ENCODE data around the gene TCP10L.
"Not testable (repeated sequence)": the region's sequence is repeated elsewhere in the genome, so short reads cannot be mapped to it uniquely, and the experiment has no call there.

Gene TCP10L

DNA sequence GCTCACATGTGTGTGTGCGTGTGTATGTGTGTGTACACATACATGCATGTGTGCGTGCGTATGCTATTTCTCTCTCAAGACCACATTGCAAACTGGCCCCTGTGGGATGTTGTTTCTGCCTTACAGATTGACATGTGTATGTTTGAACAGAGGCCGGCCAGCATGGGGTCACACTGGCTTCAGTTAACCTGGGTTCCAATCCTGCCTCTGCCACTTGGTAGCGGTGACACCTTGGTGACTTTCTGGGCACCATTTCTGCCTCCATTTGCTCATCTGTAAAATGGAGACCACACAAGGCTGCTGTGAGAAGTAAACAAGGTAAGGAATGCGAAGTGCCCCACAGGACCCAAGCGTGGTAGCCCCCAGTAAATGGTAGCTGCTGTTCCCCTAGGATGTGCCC is 51.7 kb downstream of the TCP10L start:
- DNase-seq (ENCODE audit: low read depth), result no peak
- H3K36me3 ChIP-seq (ENCODE audit: control insufficient read depth, insufficient read depth, low read length, severe bottlenecking), result no peaks in the 10 kb centered on the region
- no peak overlapping the region for H3K9ac ChIP-seq (ENCODE audit: low read length)
- peaks cover 6% of the 10 kb centered on the region for H3K4me1 ChIP-seq (ENCODE audit: control insufficient read depth, insufficient read depth, low read length)
- H3K27me3 ChIP-seq (replicated peaks; ENCODE audit: control insufficient read depth, insufficient read depth, low read length), result no peaks in the 10 kb centered on the region
- H3K4me3 ChIP-seq (ENCODE audit: low read length), result no peak overlapping the region
- H3K9me3 ChIP-seq (ENCODE audit: control insufficient read depth, low read length), result no peaks in the 10 kb centered on the region

DNA sequence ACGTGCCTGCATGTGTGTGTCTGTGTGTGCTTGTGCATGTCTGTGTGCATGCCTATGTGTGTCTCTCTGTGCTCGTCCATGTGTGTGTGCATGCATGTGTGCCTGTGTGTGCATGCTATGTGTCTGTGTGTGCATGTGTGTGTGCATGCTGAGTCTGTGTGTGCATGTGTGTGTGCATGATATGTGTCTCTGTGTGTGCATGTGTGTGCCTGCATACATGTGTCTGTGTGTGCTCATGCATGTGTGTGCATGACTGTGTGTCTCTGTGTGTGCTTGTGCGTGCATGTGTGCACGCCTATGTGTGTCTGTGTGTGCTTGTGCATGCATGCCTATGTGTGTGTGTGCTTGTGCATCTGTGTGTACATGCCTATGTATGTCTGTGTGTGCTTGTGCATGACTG is 52.3 kb downstream of the TCP10L start:
- H3K36me3 ChIP-seq (ENCODE audit: control insufficient read depth, insufficient read depth, low read length, severe bottlenecking), result no peaks in the 10 kb centered on the region
- no peaks in the 10 kb centered on the region for H3K9me3 ChIP-seq (ENCODE audit: control insufficient read depth, low read length)
- DNase-seq (ENCODE audit: low read depth), result no peak
- H3K9ac ChIP-seq (ENCODE audit: low read length), result no peak overlapping the region
- no peaks in the 10 kb centered on the region for H3K27me3 ChIP-seq (replicated peaks; ENCODE audit: control insufficient read depth, insufficient read depth, low read length)
- peaks cover 6% of the 10 kb centered on the region for H3K4me1 ChIP-seq (ENCODE audit: control insufficient read depth, insufficient read depth, low read length)
- H3K4me3 ChIP-seq (ENCODE audit: low read length), result no peak overlapping the region

DNA sequence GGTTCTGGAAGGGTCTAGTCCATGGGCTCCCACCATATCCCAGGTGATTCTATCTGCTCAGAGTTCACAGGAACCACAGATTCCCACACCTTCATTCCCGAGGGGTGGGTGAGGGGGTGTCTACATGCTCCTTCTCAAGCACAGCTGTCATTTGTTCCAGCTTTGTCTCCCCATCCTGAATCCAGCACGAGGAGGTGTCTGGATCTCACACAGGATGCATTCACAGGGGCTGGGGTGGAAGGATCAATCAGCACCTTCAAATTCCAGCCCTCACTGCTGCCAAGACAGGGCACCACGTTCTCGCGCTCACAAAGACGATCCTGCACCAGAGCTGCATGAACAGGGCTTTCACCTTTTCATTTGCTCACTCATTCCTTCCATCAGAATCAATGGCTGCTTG is 52.7 kb downstream of the TCP10L start:
- H3K9ac ChIP-seq (ENCODE audit: low read length), result no peak overlapping the region
- no peak for DNase-seq (ENCODE audit: low read depth)
- H3K36me3 ChIP-seq (ENCODE audit: control insufficient read depth, insufficient read depth, low read length, severe bottlenecking), result no peaks in the 10 kb centered on the region
- no peak overlapping the region for H3K4me3 ChIP-seq (ENCODE audit: low read length)
- no peaks in the 10 kb centered on the region for H3K9me3 ChIP-seq (ENCODE audit: control insufficient read depth, low read length)
- no peaks in the 10 kb centered on the region for H3K27me3 ChIP-seq (replicated peaks; ENCODE audit: control insufficient read depth, insufficient read depth, low read length)
- H3K4me1 ChIP-seq (ENCODE audit: control insufficient read depth, insufficient read depth, low read length), result peaks cover 6% of the 10 kb centered on the region

DNA sequence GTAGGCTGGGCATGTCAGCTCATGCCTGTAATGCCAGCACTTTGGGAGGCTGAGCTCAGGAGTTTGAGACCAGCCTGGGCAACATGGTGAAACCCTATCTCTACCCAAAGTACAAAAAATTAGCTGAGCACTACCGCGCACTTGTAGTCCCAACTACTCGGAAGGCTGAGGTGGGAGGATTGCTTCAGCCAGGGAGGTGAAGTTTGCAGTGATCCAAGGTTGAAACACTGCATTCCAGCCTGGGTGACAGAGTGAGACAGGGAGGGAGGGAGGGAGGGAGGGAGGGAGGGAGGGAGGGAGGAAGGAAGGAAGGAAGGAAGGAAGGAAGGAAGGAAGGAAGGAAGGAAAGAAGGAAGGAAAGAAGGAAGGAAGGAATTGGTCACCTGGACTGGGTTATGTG is 53.8 kb downstream of the TCP10L start:
- not testable (repeated sequence) for H3K9ac ChIP-seq (ENCODE audit: low read length); H3K4me3 ChIP-seq (ENCODE audit: low read length); H3K36me3 ChIP-seq (ENCODE audit: control insufficient read depth, insufficient read depth, low read length, severe bottlenecking); H3K9me3 ChIP-seq (ENCODE audit: control insufficient read depth, low read length); H3K4me1 ChIP-seq (ENCODE audit: control insufficient read depth, insufficient read depth, low read length); H3K27me3 ChIP-seq (replicated peaks; ENCODE audit: control insufficient read depth, insufficient read depth, low read length); DNase-seq (ENCODE audit: low read depth)

DNA sequence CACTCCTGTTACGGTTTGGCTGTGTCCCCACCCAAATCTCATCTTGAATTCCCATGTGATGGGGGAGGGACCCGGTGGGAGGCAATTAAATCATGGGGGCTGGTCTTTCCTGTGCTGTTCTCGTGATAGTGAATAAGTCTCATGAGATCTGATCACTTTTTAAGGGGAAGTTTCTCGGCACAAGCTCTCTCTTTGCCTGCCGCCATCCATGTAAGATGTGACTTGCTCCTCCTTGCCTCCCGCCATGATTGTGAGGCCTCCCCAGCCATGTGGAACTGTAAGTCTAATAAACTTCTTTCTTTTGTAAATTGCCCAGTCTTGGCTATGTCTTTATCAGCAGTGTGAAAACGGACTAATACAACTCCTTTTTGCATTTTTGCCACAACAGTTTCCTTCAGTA is 54.5 kb downstream of the TCP10L start:
- not testable (repeated sequence) for H3K4me1 ChIP-seq (ENCODE audit: control insufficient read depth, insufficient read depth, low read length); H3K27me3 ChIP-seq (replicated peaks; ENCODE audit: control insufficient read depth, insufficient read depth, low read length); DNase-seq (ENCODE audit: low read depth); H3K9ac ChIP-seq (ENCODE audit: low read length); H3K9me3 ChIP-seq (ENCODE audit: control insufficient read depth, low read length); H3K4me3 ChIP-seq (ENCODE audit: low read length); H3K36me3 ChIP-seq (ENCODE audit: control insufficient read depth, insufficient read depth, low read length, severe bottlenecking)

DNA sequence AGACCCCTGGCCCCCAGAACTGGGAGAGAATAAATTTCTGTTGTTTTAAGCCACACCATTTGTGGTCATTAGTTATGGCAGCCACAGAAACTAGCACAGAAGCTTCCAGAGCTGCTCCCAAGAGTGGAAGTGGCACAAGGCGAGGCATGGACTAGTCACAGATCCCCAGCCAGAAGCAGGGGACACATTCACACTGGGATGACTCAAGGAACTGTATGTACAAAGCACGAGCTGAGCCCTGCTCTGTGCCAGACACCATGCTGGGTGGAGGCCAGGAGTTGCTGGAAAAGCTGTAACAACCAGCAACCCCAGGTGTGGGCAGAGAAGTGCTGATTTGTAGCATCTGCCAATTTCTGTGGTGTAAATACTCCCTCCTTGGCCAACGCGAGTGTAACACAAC is 55.6 kb downstream of the TCP10L start:
- Histone ChIP-seq H3K36me3 (ENCODE audit: control insufficient read depth, insufficient read depth, low read length, severe bottlenecking) (no peaks in the 10 kb centered on the region), H3K27me3 (replicated peaks; ENCODE audit: control insufficient read depth, insufficient read depth, low read length) (no peaks in the 10 kb centered on the region), H3K9ac (ENCODE audit: low read length) (no peak overlapping the region), H3K4me1 (ENCODE audit: control insufficient read depth, insufficient read depth, low read length) (peaks cover 6% of the 10 kb centered on the region), H3K4me3 (ENCODE audit: low read length) (no peak overlapping the region), H3K9me3 (ENCODE audit: control insufficient read depth, low read length) (no peaks in the 10 kb centered on the region)
- no peak for DNase-seq (ENCODE audit: low read depth)

DNA sequence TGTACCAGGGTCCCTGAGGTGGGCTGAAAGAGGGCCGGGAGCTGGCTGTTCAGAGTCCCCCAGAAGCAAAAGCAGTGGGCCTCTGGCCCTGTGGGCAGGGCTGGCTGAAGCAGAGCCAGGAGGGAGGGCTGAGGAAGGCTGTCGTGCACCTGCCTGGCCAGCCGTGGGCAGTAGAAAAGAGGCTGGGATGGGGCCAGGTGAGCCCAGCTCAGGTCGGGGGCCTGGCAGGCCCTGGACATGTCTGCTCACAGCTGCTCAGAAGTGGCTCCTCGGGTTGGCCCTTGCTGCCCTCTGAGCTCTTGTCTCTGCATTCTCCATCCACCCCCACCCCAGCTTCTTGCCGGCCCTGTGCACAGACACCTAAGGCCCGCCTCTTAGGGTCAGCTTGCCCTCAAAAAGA is 60.0 kb downstream of the TCP10L start:
- H3K9ac ChIP-seq (ENCODE audit: low read length), result no peak overlapping the region
- no peaks in the 10 kb centered on the region for H3K36me3 ChIP-seq (ENCODE audit: control insufficient read depth, insufficient read depth, low read length, severe bottlenecking)
- DNase-seq (ENCODE audit: low read depth), result no peak
- H3K4me1 ChIP-seq (ENCODE audit: control insufficient read depth, insufficient read depth, low read length), result peaks cover 31% of the 10 kb centered on the region
- H3K27me3 ChIP-seq (replicated peaks; ENCODE audit: control insufficient read depth, insufficient read depth, low read length), result no peaks in the 10 kb centered on the region
- no peaks in the 10 kb centered on the region for H3K9me3 ChIP-seq (ENCODE audit: control insufficient read depth, low read length)
- no peak overlapping the region for H3K4me3 ChIP-seq (ENCODE audit: low read length)

DNA sequence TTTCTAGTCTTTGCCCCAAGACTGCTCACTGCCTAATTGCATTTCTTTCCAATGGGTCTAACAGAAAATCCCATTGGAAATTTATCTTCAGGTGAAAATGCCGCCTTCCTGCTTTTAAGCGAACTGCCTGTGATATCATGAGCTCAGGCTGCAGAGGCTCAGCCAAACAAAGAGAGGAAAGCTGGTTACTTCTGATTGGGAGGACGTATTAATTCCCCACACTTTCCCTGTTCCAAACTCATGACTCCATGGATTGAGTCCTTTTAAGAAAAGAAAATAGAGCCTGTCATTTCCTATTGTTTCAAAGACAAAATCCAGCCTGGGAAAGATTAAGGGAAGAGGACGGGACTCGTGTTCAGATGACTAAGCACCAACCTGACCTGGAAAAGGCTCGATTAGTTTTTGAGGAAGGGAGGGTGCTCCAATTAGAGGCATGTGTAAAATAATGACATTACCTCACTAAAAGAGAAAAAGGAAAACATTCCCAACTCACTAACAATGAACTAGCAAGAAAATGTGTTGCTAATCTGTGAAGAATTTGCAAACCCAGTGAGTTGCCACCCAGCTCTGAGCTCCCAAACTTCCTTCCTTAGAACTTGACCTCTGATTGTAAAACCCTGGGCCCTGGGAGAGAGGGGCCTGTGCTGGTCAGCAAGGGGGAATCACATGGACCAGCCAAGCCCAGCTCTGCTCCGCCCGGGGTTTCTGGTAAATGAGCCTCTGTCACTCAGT is 61.2 kb downstream of the TCP10L start:
- H3K4me1 ChIP-seq (ENCODE audit: control insufficient read depth, insufficient read depth, low read length), result peaks cover 25% of the 10 kb centered on the region
- H3K9ac ChIP-seq (ENCODE audit: low read length), result no peak overlapping the region
- no peak overlapping the region for H3K4me3 ChIP-seq (ENCODE audit: low read length)
- H3K9me3 ChIP-seq (ENCODE audit: control insufficient read depth, low read length), result no peaks in the 10 kb centered on the region
- H3K36me3 ChIP-seq (ENCODE audit: control insufficient read depth, insufficient read depth, low read length, severe bottlenecking), result no peaks in the 10 kb centered on the region
- no peaks in the 10 kb centered on the region for H3K27me3 ChIP-seq (replicated peaks; ENCODE audit: control insufficient read depth, insufficient read depth, low read length)
- peak; percentile 62 for DNase-seq (ENCODE audit: low read depth)

Data from adipocyte (in vitro differentiated cells).